Ecto neural progenitor cell (in vitro differentiated cells): ENCODE measurements around the gene C16orf74.

Source experiments
- DNase-seq: peaks from one replicate; pipeline ENCODE4 v3.0.0-alpha.2; 2018; ENCODE audit warnings: low spot score

C16orf74 gene

DNA sequence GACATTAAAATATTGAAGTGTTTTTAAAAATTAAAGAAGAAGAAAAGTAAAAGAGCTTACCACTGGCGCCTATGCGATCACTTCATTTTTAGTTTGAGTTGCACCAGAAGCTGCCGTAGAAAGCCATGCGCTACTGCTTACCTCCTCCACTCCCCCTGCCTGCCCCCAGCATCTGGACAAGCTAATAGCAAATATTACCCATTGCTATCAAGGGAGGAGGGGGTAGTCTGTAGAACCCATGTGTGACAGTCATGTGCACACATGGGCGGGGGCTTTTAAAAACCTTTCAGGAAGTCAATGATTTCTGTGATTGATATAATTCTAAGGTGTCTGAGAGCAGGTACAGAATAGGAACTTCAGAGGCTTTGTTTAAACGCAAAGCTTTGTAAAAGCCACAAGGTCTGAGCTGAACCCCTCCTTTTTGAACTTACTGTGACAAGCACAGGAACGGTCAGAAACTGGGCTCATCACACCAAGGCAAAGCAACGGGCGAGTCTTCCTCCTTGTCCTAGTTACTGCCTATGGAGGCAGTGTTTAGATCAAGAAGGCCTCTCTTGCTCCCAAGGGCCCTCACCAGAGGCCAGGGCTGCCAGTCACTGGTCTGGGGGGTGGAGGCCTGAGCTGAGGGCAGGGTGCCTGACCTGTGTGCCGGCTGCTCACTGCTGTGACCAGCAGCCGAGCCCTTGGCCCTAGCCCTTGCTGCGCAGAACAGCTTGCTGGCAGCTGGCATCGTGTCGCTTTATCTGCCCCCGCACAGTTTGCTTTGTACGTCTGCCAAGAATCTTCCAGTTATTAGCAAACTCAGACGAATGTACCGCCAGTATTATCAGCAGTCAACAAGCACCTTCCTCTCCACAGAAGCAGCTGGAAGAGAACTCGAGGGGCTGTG lies 77.1 kb downstream of the C16orf74 start:
- no peak for DNase-seq

GRCh38 chr16:85670840-85671239 lies 80.1 kb downstream of the C16orf74 start:
- no peak for DNase-seq

- DNase-seq: no peak
These were observed 82.0 kb downstream of the C16orf74 start for GRCh38 chr16:85668676-85669424.

DNA sequence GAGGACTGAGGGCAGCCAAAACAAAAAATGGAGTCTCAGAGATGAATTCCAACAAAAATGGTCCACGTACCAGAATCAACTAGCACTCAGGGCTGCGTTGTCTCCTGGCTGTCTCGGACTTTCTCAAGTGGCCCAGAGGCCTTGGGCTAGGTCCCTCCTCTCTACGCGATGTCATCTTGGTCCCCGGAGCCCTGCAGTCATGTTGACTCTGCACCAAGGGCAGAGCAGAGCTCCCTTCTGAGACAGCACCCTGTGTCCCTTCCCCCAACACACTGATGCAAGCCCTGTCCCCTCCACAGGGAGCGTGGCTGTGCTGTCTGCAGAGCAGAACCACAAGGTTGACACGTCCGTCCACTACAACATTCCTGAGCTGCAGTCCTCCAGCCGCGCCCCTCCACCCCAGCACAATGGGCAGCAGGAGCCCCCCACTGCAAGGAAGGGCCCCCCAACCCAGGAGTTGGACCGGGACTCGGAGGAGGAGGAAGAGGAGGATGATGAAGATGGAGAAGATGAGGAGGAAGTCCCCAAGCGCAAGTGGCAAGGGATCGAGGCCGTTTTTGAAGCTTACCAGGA lies 83.0 kb downstream of the C16orf74 start:
- no peak for DNase-seq

- DNase-seq: no peak
These were observed 83.6 kb downstream of the C16orf74 start for GRCh38 chr16:85667261-85667660.

GRCh38 chr16:85665929-85666328 lies 85.0 kb downstream of the C16orf74 start:
- no peak for DNase-seq

DNA sequence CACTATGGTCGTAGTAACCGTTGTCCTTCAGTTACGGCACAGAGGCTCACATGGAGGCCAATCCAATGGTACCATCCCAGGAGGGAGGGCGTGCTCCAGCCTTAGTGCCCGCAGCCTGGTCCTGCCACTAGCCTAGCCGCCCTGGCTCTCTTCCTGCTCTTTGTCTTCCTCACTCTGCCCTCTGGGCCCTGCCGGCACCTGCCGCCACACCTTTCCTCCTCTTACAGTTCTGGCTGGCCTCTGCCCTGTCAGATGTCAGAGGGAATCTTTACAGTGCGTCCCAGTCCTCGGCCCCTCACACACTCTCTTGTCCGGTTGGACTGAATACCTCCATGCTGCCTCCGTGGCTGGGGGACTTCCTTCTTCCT lies 85.5 kb downstream of the C16orf74 start:
- no peak for DNase-seq

GRCh38 chr16:85664580-85665372 lies 86.1 kb downstream of the C16orf74 start:
- no peak for DNase-seq

DNA sequence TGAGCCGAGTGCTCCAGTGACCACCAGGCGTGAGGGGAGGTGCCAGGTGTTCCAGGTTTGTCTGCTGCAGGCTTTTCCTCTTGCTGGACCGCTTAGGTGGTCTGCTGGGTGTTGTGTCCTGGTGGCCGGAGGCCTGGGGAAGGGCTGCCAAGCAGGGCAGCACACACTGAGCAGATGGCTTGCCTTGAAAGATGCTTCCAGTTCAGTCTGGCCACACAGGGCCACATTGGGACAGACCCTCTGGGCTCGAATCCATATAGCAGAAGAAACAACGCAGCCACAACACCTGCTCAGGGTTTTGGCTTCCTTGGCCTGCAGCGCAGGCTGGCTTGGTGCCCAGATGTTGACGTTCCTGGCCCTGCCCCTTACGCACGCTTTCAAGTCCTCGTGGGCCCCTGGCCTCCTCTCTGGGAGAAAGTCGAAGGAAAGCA lies 87.0 kb downstream of the C16orf74 start:
- DNase-seq: no peak

DNA sequence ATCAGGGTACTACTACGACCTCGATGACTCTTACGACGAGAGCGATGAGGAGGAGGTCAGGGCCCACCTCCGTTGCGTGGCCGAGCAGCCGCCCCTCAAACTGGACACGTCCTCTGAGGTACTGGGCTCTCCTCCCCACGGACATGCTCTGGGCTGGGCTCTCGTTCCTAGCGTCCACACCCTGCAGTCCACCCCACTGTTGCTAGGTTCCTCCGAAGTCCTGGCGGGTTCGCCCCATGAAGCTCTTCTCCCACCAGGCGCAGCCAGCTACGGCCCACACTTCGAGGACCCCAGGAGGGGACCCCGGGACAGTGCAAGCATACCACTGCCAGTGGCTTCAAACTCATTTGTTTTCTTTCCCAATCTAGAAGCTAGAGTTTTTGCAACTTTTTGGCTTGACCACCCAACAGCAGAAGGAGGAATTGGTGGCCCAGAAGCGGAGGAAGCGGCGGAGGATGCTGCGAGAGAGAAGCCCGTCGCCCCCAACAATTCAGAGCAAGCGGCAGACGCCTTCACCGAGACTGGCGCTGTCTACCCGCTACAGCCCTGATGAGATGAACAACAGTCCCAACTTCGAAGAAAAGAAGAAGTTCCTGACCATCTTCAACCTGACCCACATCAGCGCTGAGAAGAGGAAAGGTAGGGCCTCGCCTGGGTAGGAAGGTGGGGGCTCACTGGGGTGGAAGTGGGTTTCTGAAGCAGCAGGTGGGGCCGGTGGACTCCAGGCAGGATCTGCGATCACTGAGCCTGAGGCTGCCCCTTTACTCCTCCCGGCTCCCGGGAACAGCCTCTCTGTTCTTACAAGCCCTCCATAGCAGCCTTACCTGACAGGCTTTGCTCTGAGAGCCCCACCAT lies 87.7 kb downstream of the C16orf74 start:
- no peak for DNase-seq

DNA sequence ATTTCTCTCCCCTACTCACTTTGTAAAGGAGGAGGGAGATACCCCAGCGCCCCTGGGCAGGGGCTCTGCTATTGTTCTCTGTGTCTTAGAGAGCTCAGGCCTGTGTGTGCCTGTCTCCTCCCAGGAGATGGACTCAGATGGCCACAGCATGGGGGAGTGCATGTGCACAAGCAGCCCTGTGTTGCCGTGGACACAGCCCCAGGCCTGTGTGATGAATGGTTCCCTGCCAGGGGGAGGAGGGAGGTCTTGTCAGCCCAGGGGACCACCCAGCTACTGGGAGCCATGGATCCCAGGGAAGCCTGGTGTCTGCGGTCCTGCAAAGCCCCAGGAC lies 88.4 kb downstream of the C16orf74 start:
- DNase-seq: peak; percentile 90

DNA sequence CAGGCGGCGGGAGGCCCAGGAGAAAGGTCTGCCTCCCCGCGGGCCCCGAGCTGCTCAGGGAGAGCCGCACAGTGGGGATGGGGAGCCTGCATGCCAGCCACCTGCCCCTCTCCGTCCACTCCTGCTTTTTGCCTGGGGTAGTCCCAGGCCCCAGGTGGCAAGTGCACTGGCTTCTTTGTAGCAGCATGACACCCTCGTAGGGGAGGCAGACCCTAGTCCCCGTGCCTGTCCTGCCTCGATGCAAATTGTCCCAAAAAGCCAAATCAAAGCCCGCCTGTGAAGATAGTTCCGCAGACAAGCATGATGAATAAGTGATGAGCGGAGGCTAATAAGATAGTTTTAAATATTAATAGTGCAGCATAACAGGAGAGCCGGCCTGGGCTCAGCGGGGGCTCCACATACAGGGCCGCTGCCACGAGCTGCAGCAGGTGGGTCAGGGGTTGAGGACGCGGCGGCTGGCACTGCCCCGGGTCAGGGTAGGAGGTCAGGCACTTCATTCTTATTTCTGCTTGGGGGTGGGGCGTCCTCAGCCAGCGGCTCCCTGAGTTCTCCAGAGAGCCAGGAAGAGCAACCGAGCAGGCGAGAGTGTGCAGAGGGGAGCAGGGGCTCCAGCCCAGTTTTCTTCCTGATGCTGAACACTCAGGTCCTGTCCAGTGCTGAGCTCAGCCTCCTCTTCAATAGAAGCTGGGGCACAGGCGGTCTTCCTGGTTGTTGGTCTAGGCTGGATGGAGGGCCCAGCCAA lies 89.0 kb downstream of the C16orf74 start:
- DNase-seq: no peak

DNA sequence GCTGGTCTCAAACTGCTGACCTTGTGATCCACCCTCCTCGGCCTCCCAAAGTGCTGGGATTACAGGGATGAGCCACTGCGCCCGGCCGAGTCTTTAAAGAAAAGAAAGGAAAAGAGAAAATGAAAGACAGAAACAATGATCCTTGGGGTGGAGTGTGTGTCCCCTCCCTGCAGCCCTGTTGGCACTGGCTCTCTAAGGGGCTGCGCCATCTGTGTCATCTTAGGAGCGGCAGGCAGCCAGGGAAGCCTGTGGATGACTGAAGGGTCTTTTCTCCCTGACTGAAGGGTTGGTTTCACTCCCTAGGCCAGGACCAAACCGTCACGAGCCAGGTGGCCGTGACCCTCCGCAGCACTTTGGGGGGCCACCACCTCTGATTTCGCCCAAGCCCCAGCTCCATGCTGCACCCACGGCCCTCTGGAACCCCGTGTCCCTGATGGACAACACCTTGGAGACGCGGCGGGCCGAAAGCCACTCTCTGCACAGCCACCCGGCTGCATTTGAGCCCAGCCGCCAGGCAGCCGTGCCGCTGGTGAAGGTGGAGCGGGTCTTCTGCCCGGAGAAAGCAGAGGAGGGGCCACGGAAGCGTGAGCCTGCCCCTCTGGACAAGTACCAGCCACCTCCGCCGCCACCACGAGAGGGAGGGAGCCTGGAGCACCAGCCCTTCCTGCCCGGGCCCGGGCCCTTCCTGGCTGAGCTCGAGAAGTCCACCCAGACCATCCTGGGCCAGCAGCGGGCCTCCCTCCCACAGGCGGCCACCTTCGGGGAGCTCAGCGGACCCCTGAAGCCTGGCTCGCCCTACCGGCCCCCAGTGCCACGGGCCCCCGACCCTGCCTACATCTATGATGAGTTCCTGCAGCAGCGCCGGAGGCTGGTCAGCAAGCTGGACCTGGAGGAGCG lies 89.8 kb downstream of the C16orf74 start:
- no peak for DNase-seq

DNA sequence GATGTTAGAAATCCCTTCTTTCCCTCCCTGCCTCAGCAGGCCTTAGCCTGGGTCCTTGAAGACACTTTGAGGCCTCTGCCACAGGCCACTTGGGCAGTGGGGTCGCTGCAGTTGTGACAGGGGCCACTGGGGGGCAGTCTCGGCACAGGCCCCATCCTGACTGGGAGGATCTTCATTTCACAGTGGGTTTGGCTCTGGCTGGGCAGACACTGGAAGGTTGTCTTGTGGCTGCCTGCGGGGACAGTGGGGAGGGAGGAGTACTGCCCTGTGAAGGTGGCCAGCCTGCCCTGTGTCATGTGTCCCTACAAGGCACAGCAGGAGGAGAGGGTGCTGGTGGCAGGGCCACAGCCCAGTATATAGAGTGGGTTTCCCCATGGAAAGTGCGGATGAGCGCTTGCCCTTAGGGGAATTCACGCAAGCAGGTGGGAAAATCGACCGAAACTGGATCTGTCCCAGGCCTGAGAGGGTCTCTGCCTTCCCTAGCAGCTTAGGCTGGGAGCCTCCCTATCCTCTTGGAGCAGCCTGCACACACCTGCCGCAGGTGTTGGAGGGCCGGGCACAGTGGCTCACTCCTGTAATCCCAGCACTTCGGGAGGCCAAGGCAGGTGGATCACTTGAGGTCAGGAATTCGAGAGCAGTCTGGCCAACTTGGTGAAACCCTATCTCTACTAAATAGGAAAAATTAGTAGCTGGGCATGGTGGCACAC lies 90.9 kb downstream of the C16orf74 start:
- DNase-seq: peak; percentile 92

DNA sequence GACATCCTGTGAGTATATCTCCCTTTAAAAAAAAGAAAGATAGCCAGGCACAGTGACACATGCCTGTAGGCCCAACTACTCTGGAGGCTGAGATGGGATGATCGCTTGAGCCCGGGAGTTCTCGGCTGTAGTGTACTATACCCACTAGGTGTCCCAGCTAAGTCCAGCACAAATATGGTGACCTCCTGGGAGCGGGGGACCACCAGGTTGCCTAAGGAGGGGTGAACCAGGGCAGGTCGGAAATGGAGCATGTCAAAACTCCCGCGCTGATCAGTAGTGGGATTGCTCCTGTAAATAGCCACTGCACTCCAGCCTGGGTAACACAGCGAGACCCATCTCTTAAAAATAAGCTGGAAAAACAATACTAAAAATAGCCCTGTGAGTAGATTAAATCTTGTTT lies 91.6 kb downstream of the C16orf74 start:
- DNase-seq: no peak

GRCh38 chr16:85658504-85659326 lies 92.2 kb downstream of the C16orf74 start:
- DNase-seq: no peak

- no peak for DNase-seq
These were observed 92.9 kb downstream of the C16orf74 start for GRCh38 chr16:85657996-85658395.
